GM19240 (cell line): ENCODE data around the gene CCDC74B.
"Not testable (repeated sequence)": the region's sequence is repeated elsewhere in the genome, so short reads cannot be mapped to it uniquely, and the experiment has no call there.

Experiments used
- DNase-seq: peaks from one replicate; pipeline ENCODE4 v3.0.0; 2011; ENCODE audit warnings: low spot score; ENCODE audit not compliant: insufficient read length

CCDC74B gene

DNA sequence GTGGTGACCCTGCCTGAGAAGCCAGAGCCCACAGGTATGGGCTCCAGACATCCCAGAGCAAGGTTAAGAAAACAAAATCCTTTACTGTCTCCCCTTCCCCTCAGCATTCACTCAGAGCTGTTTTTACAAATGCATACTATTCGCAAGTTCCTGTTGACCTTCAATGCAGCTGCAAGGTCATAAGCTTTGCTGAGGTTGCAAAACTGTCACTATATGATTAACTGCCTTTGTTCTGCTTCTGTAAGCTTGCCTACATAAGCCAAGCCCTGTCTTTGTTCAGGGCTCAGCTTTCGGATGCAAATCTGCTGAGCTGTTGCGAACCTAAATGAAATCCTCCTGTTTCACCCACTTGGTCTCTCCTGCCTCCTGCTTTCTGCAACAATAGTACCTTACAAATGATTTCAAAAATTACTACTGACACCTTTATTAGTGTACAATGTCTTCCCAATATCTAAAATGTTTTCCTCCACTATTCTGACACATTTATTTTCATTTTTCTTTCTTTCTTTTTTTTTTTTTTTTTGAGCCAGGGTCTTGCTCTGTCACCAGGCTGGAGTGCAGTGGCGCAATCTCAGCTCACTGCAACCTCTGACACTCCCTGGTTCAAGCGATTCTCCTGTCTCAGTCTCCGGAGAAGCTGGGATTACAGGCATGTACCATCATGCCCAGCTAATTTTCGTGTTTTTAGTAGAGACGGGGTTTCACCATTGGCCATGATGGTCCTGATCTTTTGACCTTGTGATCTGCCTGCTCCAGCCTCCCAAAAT is 42.1 kb downstream of the CCDC74B start:
- not testable (repeated sequence) for DNase-seq
